GM12872 (cell line): ENCODE measurements around the gene CCDC194.

Source experiments
- TF ChIP-seq, protein P1 (sequence below): IDR thresholded peaks from 3 replicates; pipeline ENCODE4 v1.5.1; 2011; ENCODE audit warnings: low read depth, mild to moderate bottlenecking, low read length, moderate library complexity; ENCODE audit not compliant: insufficient read depth

The CCDC194 gene

DNA sequence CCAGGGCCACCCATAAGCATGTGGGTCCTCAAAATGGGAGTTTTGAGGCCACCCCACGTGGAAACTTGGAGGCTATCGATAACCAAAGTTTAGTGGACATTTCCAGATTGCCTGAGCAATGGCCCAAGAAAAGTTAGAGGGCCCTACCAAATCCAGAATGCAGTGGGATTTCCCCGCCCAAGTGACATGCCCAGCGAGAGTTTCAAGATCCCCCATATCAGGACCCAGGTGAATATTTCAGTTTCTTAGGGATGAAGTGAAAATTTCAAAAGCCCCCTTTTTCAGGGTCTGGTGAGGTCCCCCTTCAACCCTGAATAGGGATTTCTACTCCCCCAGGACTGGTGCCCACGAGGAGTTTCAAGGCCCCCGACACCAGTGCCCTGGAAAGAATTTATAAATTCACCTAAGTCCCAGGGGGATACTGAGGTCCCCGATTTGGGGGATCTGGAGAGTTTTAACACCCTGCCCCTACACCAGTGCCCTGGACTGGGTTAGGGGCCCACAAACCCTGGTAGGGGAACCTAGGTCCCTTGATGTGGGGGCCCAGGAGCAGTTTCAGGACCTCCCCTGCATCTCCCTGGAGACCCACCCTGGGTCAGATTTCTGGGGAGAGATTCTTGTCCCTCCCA lies 10.7 kb upstream of the CCDC194 start:
- TF ChIP-seq, protein P1, sequence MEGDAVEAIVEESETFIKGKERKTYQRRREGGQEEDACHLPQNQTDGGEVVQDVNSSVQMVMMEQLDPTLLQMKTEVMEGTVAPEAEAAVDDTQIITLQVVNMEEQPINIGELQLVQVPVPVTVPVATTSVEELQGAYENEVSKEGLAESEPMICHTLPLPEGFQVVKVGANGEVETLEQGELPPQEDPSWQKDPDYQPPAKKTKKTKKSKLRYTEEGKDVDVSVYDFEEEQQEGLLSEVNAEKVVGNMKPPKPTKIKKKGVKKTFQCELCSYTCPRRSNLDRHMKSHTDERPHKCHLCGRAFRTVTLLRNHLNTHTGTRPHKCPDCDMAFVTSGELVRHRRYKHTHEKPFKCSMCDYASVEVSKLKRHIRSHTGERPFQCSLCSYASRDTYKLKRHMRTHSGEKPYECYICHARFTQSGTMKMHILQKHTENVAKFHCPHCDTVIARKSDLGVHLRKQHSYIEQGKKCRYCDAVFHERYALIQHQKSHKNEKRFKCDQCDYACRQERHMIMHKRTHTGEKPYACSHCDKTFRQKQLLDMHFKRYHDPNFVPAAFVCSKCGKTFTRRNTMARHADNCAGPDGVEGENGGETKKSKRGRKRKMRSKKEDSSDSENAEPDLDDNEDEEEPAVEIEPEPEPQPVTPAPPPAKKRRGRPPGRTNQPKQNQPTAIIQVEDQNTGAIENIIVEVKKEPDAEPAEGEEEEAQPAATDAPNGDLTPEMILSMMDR = no peak

DNA sequence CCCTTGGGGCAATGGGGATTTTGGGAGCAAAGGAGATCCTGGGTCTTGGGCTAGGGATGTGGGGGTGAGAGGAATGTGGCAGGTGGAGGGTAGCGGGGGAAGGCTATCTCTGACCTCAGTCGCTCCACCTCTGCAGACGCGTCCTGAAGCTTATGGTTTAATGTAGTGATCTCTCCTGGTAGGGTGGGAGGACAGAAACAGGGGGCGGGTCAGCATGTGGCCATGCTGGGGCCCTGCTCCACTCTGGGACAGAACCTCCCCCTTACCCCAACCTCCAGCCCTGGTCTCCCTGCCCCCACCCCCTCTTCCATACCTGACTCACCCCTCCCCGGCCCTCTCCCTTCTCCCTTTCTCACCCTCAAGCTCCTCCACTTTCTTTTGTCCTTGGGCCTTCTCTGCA lies 10.0 kb upstream of the CCDC194 start:
- TF ChIP-seq, protein P1 = no peak

DNA sequence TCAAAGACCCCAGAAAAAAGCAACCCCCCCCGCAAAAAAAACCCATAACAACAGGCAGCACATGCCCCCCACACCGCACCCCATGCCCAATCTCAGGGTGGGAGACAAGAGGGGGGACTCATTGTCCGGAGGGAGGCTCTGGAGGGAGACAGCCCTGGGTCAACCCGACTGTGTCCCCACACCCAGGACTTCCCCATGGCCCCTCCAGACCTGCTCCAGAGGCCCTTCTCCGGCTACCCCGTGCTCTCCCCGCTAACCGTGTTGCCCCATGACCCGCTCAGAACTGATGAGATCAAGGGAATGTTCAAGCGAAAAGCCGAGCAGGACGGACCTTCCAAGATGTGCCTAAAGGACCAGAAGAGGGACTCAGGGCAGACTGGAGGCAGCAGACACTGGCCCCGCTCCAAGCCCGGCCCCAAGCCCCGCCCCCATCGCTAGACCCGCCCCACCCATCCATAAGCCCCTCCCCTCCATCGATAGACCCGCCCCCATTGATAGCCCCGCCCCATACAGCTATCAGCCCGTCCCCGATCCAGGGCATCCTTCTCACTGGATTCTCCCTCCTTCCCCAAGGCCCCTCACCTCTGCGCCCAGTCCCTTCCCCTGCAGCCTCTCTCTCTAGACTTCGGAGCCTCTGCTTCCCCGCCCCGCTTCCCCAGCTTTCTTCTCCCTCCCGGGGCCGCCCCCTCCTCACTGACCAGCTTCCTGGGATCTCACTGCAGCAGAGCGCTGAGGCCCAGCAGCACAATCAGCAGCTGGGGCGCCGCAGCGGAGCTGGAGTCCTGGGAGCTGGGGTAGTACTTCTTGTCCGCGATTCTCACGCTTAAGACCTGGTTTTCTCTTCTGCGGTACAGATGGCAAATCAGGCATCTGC lies 9.2 kb upstream of the CCDC194 start:
- TF ChIP-seq, protein P1 = no peak

DNA sequence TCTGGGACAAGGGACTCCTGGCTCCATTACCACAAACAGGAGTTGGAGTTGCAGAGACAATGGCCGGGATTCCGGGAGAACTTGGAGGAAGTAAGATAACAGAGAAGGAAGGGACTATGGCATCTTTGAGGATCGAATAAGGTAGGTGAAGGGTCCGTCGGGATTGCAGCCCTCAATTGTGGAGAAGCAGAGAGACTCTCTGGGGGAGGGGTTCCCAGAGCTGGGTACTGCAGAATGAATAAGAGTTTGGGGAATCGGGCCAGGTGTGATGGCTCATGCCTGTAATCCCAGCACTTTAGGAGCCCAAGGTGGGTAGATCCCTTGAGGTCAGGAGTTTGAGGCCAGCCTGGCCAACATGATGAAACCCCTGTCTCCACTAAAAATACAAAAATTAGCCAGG lies 7.6 kb upstream of the CCDC194 start:
- TF ChIP-seq, protein P1 = no peak

DNA sequence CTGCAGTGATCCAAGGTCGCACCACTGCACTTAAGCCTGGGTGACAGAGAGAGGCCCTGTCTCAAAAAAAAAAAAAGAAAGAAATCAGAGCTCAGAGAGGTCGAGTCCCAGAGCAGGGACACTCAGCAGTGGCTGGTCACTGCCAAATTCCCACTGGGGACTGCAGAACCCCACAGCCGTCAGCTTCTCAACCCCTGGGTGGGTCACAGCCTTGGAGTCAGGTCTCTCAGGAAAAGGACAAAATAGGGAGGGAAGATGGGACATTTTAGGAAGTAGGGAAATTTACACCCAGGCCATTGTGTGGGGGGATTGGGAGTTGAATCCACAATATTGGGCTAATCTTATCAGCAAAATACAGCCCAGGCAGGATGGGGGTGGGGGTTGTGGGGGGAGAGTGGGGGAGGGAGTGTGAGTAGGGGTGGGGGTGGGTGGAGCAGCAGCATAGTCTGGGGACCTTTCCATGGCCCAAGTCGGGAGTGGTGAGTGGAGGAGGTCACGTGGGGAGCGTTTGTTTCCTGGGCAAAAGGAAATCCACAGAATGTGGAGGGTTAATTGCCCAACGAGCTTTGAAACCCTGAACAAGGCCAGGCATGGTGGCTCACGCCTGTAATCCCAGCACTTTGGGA lies 5.0 kb upstream of the CCDC194 start:
- TF ChIP-seq, protein P1 = no peak

DNA sequence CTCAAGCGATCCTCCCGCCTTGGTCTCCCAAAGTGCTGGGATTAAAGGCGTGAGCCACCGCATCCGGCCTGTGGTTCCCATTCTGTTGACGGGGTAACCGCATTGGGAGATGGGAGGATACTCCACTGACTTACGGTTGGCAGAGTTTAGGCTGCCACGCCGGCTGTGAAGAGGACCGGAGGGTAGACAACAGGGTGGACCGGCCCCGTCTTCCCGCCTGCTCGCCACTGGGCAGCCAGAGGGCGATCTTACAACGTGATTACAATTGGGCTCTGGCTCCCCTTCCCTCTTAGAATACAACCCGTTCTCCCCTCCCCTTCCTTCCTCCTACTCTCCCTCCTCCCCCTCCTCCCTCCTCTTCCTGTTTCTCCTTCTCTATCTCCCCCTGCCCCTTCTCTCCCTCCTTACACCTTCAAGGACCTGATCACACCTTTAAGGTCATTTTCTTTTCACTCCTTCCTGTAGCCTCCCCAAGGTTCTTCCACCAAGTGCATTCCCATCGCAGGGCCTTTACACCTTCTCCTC lies 957 bp upstream of the CCDC194 start:
- TF ChIP-seq, protein P1 = peak; percentile 90

DNA sequence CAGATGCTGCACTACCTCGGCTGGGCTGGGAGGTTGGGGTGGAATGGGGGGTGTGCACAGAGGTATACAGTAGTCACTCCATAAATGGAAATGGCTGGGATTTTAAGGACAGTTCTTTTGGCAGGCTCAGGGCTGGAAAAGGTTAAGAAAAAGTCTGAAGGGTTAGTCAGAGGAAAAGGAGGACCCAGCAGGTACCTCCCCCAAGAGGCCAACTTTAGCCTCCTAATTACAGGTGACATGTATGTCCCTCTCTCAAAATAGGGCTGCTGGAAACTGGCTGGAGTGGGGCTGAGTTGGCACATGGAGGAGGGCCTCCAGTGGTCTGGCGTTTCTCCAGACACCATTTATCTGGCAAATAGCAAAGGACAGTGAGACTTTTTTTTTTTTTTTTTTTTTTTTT lies 994 bp downstream of the CCDC194 start:
- TF ChIP-seq, protein P1 = no peak
